Colon (tissue), 2 donors: ENCODE measurements around the gene SLC8A1.
"Not testable (repeated sequence)": the region's sequence is repeated elsewhere in the genome, so short reads cannot be mapped to it uniquely, and the experiment has no call there.

Experiments
- FAIRE-seq: peaks from 2 replicates; lab custom pipeline; 2012; peaks lifted over from hg19 to GRCh38; lab: Jason Lieb, UNC
- donor health status: control.
- donor health status: control.

The SLC8A1 gene

DNA sequence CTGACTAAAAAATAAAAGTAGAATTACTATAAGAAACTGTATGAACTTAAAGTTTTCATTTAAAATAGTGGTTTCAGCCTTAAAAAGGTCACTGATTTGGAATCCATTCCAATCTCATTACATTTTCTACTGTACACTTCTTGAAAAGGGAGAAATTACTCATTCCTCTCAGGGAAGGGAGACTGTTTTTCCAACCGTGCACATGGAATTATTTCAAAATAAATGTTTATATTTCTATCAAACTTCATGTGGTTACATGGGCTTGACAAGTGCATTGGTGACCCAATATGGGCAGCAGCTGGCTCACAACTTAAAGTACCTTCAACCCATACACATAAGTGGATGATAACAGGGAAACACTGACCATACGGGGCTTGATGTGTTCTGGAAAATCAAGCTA is 348.3 kb downstream of the SLC8A1 start:
- FAIRE-seq = no peak

DNA sequence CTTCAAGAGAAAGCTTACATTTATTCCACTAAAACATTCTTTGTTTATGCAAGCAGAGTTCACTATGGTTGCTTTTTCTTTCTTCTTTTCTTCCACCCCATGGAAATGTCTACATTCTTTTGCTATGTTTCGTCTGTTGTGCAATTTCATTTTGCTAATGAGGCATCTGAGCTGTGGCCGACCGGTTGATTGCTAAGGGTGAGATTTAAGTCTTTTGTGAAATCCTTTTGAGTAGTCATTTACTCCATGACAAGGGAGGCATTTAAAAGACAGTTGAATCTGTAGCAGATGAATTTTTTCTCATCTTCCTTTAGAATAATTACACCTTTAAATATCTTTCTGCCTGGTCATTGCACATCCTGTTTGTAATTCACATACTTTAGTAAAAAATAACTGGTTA is 348.7 kb downstream of the SLC8A1 start:
- FAIRE-seq = no peak

- no peak for FAIRE-seq
Measured at GRCh38 chr2:40102447-40102846, 349.4 kb downstream of the SLC8A1 start.

- no peak for FAIRE-seq
Measured at GRCh38 chr2:40101131-40101575, 350.7 kb downstream of the SLC8A1 start.

DNA sequence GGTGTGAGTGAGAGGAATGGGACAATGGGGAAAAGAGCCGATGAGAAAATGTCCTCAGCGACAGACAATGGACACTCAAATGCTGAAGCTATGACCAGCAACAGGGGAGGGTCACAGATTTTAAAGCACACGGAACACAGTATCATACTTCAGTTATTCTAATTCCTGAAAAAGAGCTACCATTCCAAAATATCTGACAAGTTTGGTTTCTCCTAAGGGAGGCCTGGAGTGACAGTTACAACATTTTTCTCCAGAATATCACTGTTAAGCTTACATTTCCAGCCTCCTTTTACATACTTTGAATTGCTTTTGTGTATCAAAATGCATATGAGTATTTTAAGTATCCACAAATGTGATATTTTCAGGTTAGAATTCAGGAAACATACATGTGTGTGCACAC is 351.2 kb downstream of the SLC8A1 start:
- no peak for FAIRE-seq

GRCh38 chr2:40098786-40099470 is 353.0 kb downstream of the SLC8A1 start:
- peak; percentile 5 for FAIRE-seq

GRCh38 chr2:40097691-40098385 is 354.1 kb downstream of the SLC8A1 start:
- FAIRE-seq = no peak

DNA sequence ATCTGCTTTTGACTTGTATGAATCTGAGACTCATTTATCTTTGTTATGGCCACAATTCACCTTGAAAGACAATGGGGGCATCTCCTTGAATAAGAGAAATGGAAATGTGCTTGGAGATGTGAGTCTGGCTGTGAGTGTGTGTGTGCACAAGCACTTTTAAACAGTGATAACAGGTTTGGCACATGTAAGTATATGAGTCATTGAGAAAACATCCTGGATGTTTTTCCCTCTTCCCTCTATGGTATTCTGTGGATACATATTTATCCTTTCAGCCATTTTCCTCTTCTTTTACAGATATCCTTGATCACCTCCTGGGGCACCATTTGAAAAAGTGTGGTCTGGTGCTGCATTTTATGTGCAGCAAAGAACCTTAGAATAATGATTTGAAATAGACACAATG is 355.5 kb downstream of the SLC8A1 start:
- FAIRE-seq = no peak

DNA sequence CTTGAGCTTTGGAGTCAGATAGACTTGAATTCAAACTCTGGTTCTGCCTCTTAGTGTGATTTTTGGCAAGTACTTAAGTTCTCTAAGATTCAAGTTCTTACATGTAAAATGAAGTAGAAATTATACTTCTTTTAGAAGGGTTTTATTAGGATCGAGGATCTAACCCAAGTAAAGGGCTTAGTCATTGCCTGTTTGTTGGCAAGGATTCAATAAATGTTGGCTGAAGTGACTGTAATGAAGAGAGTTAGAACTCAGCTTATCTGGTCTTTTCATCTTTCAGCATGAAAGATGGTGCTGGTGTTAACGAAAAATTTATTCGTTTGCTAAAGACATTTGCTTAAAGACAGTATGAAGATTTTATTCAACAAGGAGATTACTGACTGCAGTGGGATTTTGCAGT is 356.9 kb downstream of the SLC8A1 start:
- no peak for FAIRE-seq

- no peak for FAIRE-seq
Measured at GRCh38 chr2:40094451-40094850, 357.4 kb downstream of the SLC8A1 start.

GRCh38 chr2:40093021-40093675 is 358.7 kb downstream of the SLC8A1 start:
- no peak for FAIRE-seq

GRCh38 chr2:40090044-40090443 is 361.8 kb downstream of the SLC8A1 start:
- no peak for FAIRE-seq

DNA sequence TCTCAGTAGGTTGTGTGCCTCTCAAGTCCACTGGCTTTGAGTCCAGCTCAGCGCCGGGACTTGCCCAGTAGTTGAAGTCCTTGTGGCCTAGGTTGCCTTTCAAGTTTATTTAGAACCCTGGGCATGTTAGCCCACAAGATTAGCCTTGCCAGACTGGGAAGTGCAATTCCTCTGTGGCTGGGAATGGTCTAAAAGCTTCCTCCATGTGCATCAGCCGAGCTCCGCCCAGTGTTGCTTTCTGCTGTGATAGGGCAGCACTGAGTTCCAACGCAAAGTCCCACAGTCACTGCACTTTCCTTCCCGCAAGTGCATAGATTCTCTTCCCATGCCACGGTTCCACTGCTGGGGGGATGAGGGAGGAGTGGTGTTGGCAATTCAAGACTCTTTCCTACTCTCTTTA is 364.0 kb downstream of the SLC8A1 start:
- FAIRE-seq = no peak

- no peak for FAIRE-seq
Measured at GRCh38 chr2:40087434-40087833, 364.5 kb downstream of the SLC8A1 start.

GRCh38 chr2:40085786-40086185 is 366.1 kb downstream of the SLC8A1 start:
- no peak for FAIRE-seq

- not testable (repeated sequence) for FAIRE-seq
Measured at GRCh38 chr2:40073336-40073735, 378.6 kb downstream of the SLC8A1 start.

- FAIRE-seq = no peak
Measured at GRCh38 chr2:40072442-40073232, 379.3 kb downstream of the SLC8A1 start.

GRCh38 chr2:40062381-40062780 is 389.5 kb downstream of the SLC8A1 start:
- no peak for FAIRE-seq

DNA sequence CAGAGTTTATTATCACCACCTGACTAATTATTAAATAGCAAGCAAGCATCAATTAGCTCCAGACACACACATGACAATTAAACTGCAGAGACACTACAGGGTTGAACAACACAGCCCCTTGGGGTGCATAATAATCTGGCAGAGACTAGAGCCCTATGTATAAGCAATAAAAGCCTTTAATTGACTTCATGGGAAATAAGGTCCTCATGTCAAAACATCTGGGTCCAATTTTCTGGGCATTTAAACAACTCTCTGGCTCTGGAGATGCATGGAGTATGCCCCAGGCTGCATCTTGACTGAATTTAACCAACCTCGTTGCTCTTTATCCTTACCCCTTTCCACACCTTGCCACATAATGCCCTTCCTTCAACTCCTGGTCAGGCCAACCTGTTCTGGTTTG is 402.1 kb downstream of the SLC8A1 start:
- FAIRE-seq = no peak

GRCh38 chr2:40048506-40048905 is 403.4 kb downstream of the SLC8A1 start:
- FAIRE-seq = no peak

GRCh38 chr2:40047406-40047805 is 404.5 kb downstream of the SLC8A1 start:
- no peak for FAIRE-seq
